ENCODE results near the gene THRB.

Gene THRB

DNA sequence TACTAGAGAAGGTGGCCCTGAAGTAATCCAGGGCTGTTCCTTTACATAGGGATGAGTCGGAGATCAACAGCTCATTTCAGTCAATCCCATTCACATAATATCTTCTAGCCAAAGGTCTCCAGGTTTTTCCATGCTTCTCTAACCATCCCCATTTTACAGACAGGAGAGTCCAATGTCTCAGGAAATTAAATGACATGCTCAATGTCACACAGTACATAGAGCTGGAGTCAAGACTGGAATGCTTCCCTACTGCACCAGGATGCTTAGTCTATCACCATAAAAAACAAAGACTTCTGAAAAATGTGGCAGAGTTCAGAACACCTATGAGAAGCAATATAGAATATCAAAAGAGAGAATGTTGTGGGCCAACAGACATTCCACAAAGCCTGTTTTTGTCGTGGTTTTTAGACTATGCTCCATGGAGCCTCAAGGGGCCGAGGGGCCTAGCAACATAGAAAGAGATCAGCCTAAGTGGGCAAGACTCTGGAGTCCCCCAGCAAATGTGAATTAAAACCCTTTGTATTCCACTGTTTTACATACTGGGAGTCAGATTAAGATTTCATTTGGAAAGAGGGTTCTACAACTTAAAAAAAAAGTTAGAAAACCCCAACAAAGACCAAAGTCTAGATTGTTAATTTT lies 122.0 kb downstream of the THRB start:
- no peak for DNase-seq

DNA sequence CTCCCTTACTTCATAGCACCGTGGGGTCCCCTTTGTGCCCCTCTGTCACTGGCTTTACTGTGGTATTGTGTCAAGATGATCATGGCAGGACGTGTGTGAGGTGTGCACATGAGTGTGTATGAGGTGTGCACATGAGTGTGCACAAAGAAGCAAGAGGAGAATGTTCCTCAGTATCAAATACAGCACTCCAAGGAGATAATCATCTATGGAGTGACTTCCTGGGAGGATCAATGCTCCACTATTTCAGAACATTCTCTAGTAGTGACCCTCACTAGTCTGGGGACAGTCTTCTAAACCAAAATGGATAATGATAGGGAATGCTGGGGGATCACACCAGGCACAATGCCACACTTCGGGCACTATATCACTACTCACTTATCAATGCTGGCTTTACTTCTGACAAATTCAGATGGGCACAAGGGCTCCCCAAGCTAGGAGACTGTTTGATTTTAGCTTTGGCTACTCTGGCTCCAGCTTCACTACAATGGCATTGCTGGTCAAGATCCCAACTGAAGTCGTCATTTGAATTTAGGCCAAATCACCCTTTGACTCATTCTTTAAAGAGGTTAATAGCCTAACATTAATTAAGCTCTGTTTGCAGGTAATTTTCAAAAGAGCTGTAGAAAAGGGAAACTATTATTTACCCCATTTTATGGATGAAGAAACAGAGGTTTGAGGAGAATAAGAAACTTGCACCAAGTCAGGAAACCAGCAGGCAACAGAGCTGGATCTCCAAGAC lies 124.1 kb downstream of the THRB start:
- DNase-seq = no peak

DNA sequence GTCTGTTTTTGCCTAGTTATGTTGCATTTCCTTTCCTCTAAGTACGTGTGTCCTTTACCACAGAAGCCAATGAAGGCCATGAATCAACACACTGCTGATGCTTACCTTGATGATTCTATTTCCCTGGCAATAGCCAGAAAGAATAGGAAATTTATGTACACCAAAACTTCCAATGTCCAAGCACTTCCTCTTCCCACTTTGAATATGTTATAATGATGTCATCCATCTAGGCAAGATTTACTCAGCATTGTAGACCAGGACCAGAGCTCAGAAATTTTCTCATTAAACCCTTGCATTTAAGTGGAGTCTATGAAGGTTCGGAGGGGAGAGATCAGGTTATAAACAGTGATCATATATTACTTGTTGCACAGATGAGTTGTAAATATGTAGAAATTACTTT lies 126.0 kb downstream of the THRB start:
- DNase-seq = no peak

DNA sequence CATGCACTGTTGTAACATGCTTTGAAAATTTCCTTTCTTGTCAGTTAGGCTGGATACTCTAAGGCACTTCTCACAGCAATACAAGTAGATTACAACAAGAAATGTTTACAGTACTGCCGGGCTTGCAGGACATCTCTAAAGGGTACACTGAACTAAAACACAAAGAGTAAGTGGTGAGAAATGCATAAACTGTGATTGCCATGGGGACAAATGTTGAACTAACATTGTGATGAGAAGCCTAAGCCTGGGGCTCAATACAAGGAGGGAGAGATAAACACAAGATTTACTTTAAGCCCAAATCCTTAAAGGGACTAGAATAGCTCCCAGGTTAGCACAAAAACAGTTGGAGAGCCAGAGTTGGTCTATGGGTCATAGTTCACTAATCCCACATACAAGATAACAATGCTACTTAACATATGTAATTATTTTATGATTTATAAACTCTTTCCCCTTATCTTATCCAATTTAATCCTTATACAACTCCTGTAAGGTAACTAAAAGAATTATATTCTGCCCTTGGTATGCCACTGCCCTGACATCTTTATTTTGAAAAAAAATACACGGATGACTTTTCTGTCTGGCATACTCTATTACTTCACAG lies 126.9 kb downstream of the THRB start:
- no peak for DNase-seq

DNA sequence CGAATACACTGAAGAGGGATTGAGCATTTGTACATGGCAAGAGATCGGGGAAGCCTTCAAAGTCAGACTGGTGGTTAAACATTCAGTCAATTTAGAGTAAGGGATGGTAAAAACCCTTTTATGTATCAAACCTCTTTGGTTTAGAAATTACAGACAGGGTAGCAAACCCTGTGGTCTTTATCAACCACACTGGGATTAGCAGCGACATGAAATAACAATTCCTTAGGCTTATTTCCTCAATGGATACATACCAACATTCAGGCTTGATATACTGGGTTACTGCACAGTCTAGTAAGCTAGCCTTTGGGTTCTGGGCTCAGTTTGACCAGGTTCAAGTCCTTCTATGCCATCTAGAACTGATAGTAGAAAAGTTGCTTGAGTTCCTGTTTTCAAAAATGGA lies 127.4 kb downstream of the THRB start:
- no peak for DNase-seq

DNA sequence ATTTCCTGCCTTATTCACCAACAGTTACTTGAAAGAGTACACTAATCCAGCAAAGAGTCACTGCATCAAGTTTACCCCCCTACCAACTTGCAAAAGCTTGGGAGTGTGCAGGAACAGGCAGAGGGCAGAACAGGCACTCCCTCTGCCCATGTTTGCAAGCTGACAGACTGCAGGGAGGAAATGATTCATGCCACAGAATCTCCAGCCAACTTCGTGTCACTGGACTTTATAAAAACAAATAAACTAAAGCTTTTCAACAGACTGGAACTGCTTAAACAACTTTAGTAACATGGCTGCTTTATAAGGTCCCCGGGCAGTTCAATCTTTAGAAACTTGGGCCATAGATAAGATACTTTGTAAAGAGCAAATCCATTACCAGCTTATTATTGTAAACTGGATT lies 129.5 kb downstream of the THRB start:
- DNase-seq = no peak

DNA sequence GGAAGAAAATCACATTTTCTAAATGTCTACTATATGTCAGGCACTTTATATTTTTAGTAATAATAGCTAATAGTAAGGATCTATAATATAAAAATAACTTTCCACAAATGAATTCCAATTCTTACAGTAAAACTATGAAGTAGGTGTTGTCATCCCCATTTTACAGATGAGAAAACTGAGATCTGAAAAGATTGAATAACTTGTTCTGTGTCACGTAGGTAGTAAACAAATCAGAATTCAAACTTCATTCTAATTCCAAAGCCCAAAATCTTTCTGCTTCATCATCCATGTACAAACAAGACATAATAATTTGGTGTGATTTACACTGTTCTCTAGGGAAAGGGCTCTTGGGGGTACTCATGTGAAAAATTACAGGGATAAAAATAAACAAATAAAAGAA lies 130.3 kb downstream of the THRB start:
- no peak for DNase-seq

DNA sequence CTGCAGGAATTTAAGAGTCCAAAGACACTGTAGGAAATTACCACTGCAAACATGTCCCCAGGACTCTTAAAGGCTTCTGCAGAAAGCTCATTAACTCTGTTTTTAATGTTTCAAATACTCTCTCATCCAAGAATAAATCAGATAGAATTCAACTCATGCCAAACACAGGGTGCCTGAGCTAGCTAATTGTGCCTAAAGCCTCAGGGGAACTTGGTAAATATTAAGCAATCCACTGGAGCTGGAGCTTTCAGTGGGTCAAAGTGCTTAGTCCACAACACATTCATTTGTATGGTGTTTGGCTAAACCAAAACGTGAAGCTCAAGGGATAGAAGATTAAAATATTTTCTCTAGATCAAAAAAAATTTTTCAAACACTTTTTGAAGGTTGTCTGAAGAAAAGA lies 131.4 kb downstream of the THRB start:
- DNase-seq = no peak

DNA sequence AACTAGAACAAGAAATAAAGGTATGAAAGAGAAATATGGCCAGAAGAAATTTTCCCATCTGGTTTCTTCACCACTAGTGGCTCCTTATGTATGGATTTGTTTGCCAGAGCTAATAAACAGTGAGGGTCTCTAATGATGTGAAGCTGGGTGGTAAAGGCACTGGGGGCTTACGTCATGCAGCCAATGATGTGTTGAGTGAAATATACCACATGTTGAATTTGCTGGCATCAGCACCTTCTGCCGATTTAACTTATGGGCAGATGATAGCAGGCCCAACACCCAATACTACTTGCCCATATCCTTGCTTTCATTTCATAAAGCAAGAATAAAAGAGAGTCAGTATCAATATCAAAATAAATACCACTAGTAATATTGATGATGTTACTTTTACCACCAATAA lies 133.0 kb downstream of the THRB start:
- no peak for DNase-seq

DNA sequence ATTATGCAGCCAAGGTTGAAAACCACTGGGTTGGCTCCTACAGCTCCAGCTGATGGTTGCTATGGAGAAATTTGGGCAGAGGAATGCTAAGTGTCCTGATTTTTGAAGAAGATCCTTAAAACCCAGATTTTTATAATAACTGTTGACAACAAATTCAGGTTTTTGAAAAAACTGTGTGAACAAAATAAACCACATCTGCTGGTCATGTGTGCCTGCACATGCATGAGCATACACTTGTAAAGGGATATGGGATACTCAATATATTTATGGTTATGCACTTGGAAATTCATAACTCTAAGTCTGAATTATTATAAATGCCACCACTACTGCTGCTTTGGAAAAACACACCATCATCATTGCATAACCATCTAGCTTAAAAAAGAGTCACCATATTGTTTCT lies 133.7 kb downstream of the THRB start:
- DNase-seq = no peak

DNA sequence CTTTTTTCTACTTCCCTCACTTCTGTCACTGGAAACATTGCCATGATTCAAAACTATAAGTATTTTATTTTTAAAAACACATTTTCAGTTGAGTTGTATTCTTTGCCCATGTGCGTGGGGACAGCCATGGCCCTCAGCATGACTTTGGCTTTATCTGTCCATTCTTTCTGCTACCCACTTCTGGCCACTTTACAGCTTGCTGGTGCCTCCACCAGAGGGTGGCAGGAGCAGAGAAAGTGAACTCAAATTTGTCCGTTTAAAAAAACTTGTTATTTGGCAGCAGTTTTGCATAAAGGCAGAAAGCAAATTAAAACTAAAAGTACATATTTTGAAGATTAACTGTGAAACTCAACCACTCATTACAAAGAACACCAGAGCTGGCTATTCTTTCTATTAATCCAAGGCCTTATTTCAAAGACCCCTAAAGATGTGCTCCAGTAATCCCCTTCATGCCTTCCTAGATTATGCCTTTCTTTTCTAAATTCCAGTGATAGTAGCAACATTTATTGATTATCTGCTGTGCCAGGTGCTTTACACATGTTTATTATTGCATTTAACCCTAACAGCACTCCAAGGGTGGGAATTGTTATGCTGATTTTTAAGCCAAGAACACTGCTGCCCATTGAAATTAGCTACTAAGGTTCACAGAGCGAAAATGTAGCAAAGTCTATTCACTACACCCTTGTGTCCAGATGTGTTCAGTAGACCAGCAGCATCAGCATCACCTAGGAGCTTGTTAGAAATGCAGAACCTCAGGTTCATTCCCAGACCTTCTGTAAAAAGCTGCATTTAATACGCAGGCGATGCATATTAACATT lies 134.8 kb downstream of the THRB start:
- no peak for DNase-seq

DNA sequence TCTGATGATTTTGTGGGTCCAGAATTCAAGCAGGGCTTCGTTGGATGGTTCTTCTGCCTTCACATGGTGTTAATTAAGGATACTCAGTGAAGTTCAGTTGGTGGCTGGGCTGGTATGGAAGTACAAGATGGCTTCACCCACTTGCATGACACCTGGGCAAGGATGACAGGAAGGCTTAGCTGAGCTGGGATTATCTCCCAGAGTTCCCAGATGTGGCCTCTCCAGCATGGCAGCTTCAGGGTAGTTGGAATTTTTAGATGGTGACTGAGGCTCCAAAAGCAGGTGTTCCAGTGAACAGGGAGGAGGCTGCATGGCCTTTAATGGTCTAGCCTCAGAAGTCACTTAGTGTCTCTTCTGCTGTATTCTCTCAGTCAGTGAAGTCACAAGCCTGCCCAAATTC lies 135.5 kb downstream of the THRB start:
- DNase-seq = no peak

DNA sequence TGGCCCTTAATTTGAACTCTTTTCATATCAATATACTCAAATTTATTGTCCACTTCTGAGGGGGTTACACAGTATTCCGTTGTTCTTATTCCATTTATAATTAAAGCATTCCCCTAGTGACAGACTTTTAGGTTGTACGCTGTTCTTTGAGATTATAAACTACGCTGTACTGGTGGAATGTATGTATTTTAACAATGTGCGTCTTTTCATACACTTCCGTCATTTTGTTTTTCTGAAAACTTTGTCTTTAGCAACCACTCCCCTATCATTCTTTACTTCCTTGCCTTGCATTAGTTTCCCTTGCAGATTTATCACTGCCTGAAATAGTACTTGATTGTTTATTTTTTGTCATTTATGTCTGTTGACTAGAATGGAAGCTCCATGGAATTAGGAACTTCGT lies 137.0 kb downstream of the THRB start:
- DNase-seq = no peak

DNA sequence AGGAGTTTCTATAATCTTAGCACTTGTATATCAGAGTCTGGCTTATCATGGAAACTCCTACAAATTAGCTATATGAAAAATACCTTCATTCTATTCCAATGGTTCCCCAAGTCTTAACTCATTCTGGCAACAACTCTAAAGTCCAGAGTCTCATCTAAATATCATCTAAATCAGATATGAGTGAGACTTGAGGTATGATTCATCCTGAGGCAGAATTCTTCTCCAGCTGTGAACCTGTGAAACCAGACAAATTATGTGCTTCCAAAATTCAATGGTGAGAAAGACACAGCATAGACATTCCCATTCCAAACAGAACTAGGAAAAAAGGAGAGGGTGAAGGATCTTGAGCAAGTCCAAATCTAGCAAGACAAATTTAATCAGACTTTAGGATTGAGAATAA lies 138.8 kb downstream of the THRB start:
- DNase-seq = no peak

DNA sequence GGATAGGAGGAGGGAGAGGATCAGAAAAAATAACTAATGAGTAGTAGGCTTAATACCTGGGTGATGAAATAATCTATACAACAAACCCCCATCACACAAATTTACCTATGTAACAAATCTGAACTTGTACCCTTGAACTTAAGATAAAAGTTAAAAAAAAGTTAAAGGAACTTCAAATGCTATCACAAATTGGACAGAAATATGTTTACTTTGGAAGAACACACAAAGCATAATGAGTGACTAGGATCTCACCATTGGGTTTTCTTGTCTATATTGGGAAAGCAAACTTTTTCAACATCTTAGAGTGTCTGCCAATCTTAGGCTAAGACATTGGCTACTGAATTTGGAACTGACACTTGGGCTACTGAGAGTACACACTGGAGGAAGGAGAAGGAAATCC lies 140.4 kb downstream of the THRB start:
- DNase-seq = no peak

DNA sequence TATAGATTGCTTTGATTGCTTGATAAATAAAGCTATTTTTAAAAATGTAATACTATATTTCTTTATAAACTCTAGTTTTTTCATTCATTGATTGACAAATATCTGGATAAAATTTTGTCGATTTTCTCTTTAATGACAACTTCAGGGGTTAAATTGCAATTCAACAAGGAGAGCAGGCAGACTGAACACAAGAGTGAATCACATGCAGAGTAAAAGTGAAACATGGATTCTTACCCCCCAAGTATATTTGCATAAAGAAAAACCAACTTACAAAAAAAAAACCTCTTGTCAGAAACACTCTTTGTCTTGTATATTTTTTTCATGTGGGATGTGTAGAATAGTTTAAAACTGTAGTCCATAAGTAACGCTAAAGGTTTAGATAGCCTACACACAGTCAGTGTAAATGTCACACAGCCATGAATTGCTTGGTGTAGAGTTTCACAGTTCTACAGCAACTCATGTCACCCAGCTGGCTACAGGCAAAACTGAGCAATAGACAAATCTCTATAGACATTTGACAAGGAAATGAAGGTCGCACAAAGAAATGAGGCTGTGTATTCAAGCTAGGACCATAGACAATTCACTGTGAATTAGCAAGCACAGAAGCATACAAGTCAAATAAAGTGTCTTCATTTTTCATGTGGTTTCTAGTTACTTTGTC lies 141.6 kb downstream of the THRB start:
- no peak for DNase-seq

DNA sequence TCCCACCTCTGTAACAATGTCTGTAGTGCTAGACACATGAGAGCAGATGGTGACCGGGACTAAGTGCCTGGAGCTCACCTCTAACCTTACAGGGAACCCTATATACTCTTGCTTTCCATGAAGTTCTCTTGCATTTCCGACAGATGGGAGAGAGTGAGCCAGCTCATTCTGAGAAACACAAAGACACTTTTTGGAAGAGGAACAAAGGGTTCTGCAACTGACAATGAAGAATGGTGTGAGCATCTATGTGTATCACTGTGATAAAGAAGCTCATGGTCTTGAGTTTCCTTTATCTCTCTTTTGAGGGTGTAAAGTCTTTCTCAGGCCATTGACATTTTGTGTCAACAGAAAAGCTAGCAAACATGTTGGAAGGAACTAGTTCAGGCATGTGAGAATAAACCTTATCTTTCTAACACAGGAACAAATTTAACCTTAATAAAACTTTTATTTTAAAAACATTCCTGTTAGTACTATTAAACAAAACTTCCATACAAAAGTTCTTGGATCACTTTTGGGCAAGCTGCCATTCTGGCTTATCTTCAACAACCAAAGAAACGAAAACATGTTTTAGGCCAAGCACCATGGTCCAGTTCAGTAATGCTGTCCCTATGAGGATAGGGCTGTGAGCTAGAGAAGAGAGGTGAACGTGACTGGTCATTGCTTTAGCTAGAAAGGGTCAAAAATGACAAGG lies 142.7 kb downstream of the THRB start:
- DNase-seq = no peak

DNA sequence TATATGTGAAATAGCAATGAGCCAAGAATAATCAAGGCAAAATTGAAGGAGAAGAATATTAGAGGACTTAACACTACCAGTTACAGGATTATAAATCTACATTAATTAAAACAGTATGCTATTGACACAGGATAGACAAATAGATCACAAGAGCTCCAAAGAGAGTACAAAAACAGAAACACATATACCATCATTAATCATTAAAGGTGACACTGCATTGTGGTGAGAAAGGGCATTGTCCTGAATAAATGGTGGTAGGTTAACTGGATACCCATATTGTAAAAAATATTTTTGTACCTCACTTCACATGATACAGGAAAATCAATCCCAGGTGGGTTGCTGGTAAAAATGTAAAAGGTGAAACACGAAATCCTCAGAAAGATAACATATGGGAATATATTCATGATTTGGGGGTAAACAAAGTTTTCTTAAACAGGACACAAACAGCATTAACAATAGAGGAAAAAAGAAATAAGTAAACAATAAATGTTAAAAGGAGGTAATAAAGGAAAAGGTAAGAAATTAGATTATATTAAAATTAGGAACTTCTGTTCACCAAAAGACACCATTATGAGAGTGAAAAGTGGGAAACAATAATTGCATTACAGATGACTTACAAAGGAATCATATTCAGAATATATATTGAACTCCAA lies 145.2 kb downstream of the THRB start:
- no peak for DNase-seq

DNA sequence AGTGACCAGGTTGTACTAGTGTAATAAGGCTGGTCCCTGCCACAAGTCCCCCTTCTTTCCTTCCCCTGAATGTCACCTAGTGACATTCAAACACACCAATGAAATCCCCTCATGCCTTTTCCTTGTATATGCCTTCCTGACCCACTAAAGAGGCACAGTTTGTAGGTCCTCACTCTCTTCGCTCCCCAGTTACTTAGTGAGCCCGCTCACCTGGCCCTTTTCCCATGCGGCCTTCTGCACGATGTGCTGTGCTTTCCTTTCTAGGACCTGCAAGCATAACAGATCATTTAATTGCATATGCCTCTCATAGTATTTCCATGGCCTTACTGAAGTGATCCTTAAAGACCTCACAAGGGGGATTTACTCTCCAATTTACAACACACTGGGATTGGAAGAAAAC lies 146.3 kb downstream of the THRB start:
- DNase-seq = no peak

DNA sequence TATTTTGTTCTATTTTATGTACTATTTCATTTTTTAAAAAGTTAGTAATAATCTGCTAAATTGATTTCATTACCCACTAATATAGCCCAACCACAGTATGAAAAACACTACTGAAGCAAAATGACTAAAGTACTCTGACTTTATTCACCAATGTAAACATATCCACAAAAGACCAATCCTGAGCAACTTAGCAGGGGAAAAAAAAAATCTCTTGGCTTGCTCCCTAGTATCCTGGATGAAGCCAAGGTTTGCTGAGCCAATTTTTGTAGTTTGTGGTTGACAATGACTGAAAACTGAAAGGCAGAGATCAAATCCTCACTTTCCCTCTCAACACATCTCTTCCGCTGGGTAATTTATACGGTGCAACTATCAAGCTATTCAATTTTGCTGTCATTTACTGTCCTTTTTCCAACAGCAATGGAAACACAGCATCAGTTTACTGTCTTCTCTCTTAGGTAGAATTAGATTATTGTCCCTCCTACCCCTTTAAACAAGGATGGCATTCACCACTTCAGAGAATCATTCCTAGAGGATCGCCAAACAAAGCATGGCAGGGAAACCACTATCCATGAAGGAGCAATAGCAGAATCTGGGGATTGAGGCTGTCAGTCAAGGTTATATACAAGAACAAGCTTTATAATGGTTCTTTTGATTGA lies 149.7 kb downstream of the THRB start:
- DNase-seq = no peak

DNA sequence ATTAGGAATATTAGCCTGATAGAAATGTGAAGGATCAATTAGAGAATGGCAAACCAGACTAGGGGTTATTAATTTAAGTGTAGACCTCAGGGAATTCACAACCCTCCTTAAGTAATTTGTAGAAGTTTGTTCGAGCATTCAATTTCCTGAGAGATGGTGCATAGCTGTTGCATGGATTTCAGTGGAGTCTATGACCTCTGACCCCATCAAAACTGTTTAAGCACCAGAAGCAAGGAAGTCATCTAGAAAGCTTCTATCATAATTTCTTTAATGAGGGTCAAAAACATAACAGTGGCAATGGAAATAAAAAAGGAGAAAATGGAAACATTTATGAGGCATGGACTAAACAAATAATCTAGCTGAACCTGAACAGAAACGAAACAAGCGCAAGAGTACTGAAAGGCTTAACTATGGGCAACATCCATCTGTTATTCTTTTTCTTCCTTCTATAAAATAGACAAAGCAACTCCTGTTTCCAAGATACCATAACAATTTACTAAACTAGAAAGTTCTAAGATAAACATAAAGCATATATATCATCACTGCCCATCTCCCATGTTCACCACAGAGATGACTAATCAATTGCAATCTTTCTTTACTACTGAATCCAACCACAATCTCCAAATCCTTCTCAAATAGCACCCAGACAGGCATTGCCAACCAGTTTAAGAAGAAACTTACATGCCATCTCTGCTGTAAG lies 151.4 kb downstream of the THRB start:
- DNase-seq = no peak
